GM12875 (cell line): ENCODE results near the gene IBA57.
A peak's percentile ranks its signal among the peaks of the same experiment; 100 is the strongest.

Source experiments
- H3K4me3 ChIP-seq: one replicate; pipeline ENCODE4 v1.5.1; 2011; ENCODE audit warnings: low read depth, low read length, control low read depth
- CTCF ChIP-seq: IDR thresholded peaks from 2 replicates; pipeline ENCODE4 v1.5.1; 2011; ENCODE audit warnings: low read depth, mild to moderate bottlenecking, control low read depth, inconsistent platforms, low read length, moderate library complexity, borderline replicate concordance; ENCODE audit not compliant: insufficient read depth

IBA57 gene

GRCh38 chr1:228123505-228123904 is 42.1 kb upstream of the IBA57 start:
- TF ChIP-seq CTCF = no peak
- H3K4me3 ChIP-seq = no peak overlapping the region

GRCh38 chr1:228125185-228125584 is 40.4 kb upstream of the IBA57 start:
- TF ChIP-seq CTCF = no peak
- H3K4me3 ChIP-seq = no peak overlapping the region

- TF ChIP-seq CTCF = no peak
- no peak overlapping the region for H3K4me3 ChIP-seq
Observed at GRCh38 chr1:228131766-228132165, 33.8 kb upstream of the IBA57 start.

GRCh38 chr1:228134591-228134990 is 31.0 kb upstream of the IBA57 start:
- no peak for TF ChIP-seq CTCF
- no peak overlapping the region for H3K4me3 ChIP-seq

GRCh38 chr1:228136901-228137300 is 28.7 kb upstream of the IBA57 start:
- H3K4me3 ChIP-seq = no peak overlapping the region
- TF ChIP-seq CTCF = no peak

GRCh38 chr1:228139406-228139930 is 26.1 kb upstream of the IBA57 start:
- peak overlapping the region; percentile 89 for H3K4me3 ChIP-seq
- no peak for TF ChIP-seq CTCF

- TF ChIP-seq CTCF = peak; percentile 23; the same call in 1 of the 2 replicates
- peak within 1 kb of the TSS; percentile 89 for H3K4me3 ChIP-seq
Observed at GRCh38 chr1:228139931-228140723, 25.5 kb upstream of the IBA57 start, which contains the start of gene GUK1. Gene GUK1, plus strand, starts transcription at chr1:228140279. Its CDS starts 24 bp downstream, at chr1:228140303.
